B cell (primary cell): Measurements from ENCODE around the gene FBH1. TPM values are rescaled to one million over a fixed set of nuclear protein-coding genes. Genes with fewer than 3 reads are reported as not detected.

Source experiments
- ATAC-seq: fragments of 200-7000 bp; cut with Tn5 transposase; one replicate; pipeline ENCODE4 v1.10.0; 2021; ENCODE audit warnings: low read depth, mild to moderate bottlenecking, moderate number of reproducible peaks, moderate library complexity
- CTCF ChIA-PET: fragments of 350-600 bp; sonication (Branson Sonifier 250); formaldehyde crosslinking; loops from one replicate; lab custom pipeline; 2021; ENCODE audit warnings: antibody characterized with exemption, inconsistent platforms; lab: Charles Lee
- POLR2A ChIA-PET: fragments of 350-600 bp; sonication (Branson Sonifier 250); formaldehyde crosslinking; loops from one replicate; lab custom pipeline; 2021; ENCODE audit warnings: antibody characterized with exemption; lab: Charles Lee
- DNase-seq: peaks from one replicate; pipeline ENCODE4 v3.0.0; 2013
- H2AFZ ChIP-seq: 2 replicates; pipeline ENCODE4 v1.6.1; 2012; ENCODE audit warnings: mild to moderate bottlenecking, low read depth, low read length; ENCODE audit not compliant: insufficient read depth, poor library complexity, severe bottlenecking
- H3K27ac ChIP-seq, 2 donors: 1 replicate in 1 of 2; 2 replicates in 1 of 2; pipeline ENCODE4 v1.5.1; 2012 to 2013; ENCODE audit warnings: low read length in 2 of 2, mild to moderate bottlenecking in 2 of 2, moderate library complexity in 1 of 2
- H3K27me3 ChIP-seq, 4 experiments: fragments of 200-600 bp in 1 of 4; sonication (generic) in 1 of 4; replicated peaks in 1 of 4; 1 replicate in 2 of 4; 2 replicates in 2 of 4; pipeline versions ENCODE4 v1.6.1 to v1.7.0; 2013 to 2016; ENCODE audit warnings: low read length in 3 of 4, mild to moderate bottlenecking in 2 of 4, mixed read lengths in 1 of 4, moderate library complexity in 1 of 4; ENCODE audit not compliant: insufficient read depth in 4 of 4, control insufficient read depth in 3 of 4; ENCODE audit errors: control extremely low read depth in 1 of 4
- H3K36me3 ChIP-seq, 2 experiments: replicated peaks in 1 of 2; 1 replicate in 1 of 2; 2 replicates in 1 of 2; pipeline versions ENCODE4 v1.6.1 to v1.7.1; 2013; ENCODE audit warnings: low read length in 1 of 2; ENCODE audit not compliant: insufficient read depth in 2 of 2, control insufficient read depth in 1 of 2; ENCODE audit errors: control extremely low read depth in 1 of 2, extremely low read depth in 1 of 2
- H3K4me1 ChIP-seq, 2 donors: fragments of 200-600 bp in 1 of 2; sonication (generic) in 1 of 2; 1 replicate in 1 of 2; 2 replicates in 1 of 2; pipeline versions ENCODE4 v1.5.1 to v1.6.1; 2013 to 2017; ENCODE audit warnings: low read length in 2 of 2; ENCODE audit not compliant: control insufficient read depth in 2 of 2, insufficient read depth in 2 of 2
- H3K4me2 ChIP-seq: replicated peaks from 2 replicates; pipeline ENCODE3; 2012; ENCODE audit warnings: mild to moderate bottlenecking, low read depth, low read length; ENCODE audit not compliant: poor library complexity, severe bottlenecking
- H3K4me3 ChIP-seq, 5 experiments: fragments of 200-600 bp in 1 of 5; sonication (generic) in 1 of 5; 1 replicate in 3 of 5; 2 replicates in 2 of 5; pipeline versions ENCODE4 v1.5.1 to v1.7.0; 2011 to 2016; ENCODE audit warnings: low read length in 4 of 5, mild to moderate bottlenecking in 4 of 5, low read depth in 2 of 5, control low read depth in 1 of 5, moderate library complexity in 1 of 5; ENCODE audit not compliant: insufficient read depth in 1 of 5; ENCODE audit errors: control extremely low read depth in 1 of 5, extremely low read depth in 1 of 5
- H3K79me2 ChIP-seq: fragments of 200-600 bp; sonication (generic); one replicate; pipeline ENCODE4 v1.6.0; 2016; ENCODE audit warnings: low read length; ENCODE audit not compliant: control insufficient read depth, insufficient read depth
- H3K9ac ChIP-seq: fragments of 200-600 bp; sonication (generic); 2 replicates; pipeline ENCODE4 v1.6.1; 2017; ENCODE audit warnings: mild to moderate bottlenecking, low read length, moderate library complexity
- H3K9me3 ChIP-seq, 3 donors: one replicate each; pipeline versions ENCODE4 v1.6.1 to v1.7.1; 2013; ENCODE audit warnings: low read length in 2 of 3; ENCODE audit not compliant: control insufficient read depth in 2 of 3, insufficient read depth in 1 of 3; ENCODE audit errors: control extremely low read depth in 1 of 3
- H4K20me1 ChIP-seq: 2 replicates; pipeline ENCODE4 v1.6.0; 2012; ENCODE audit warnings: mild to moderate bottlenecking, low read length; ENCODE audit not compliant: insufficient read depth, control insufficient read depth, poor library complexity, severe bottlenecking
- H3K27ac Mint-ChIP-seq: one replicate; pipeline ENCODE4 v1.8.0; 2021; ENCODE audit warnings: mixed read lengths
- H3K27me3 Mint-ChIP-seq: one replicate; pipeline ENCODE4 v1.8.0; 2021; ENCODE audit warnings: mixed read lengths
- H3K4me1 Mint-ChIP-seq: one replicate; pipeline ENCODE4 v1.8.0; 2021; ENCODE audit warnings: mixed read lengths
- H3K4me3 Mint-ChIP-seq: one replicate; pipeline ENCODE4 v1.8.0; 2021; ENCODE audit warnings: mixed read lengths
- H3K9me3 Mint-ChIP-seq: one replicate; pipeline ENCODE4 v1.8.0; 2022; ENCODE audit warnings: mixed read lengths; ENCODE audit not compliant: insufficient read depth
- EZH2 ChIP-seq: IDR thresholded peaks from 2 replicates; pipeline ENCODE4 v1.6.1; 2012; ENCODE audit warnings: borderline replicate concordance, low read depth, mild to moderate bottlenecking, moderate library complexity, low read length; ENCODE audit not compliant: insufficient read depth, poor library complexity, severe bottlenecking
- WGBS: methylation state at CpG from one replicate; pipeline ENCODE4 v1.1.5; 2013; ENCODE audit warnings: missing lambda C conversion rate; ENCODE audit not compliant: insufficient coverage; 5-methylcytosine and 5-hydroxymethylcytosine counted together
- intact Hi-C: fragments of 100-400 bp; cut with micrococcal nuclease; formaldehyde crosslinking; loops from one replicate; pipeline ENCODE4 v1.10.0; 2022
- polyA plus RNA-seq: library from polyadenylated mRNA; depleted of rRNA; stranded (reverse); fragments of >200 nt; gene quantifications from 2 replicates; pipeline ENCODE4 v1.2.3, GENCODE V29; 2012
- total RNA-seq, 2 donors: library from RNA; stranded (reverse); fragments of 120-200 nt in 1 of 2; gene quantifications; 1 replicate in 1 of 2; 2 replicates in 1 of 2; pipeline versions ENCODE4 v1.2.3 to v1.2.4, GENCODE V29; 2013 to 2022
- TF ChIP-seq, protein P1 (sequence below): fragments of 200-600 bp; IDR thresholded peaks from one replicate; pipeline ENCODE4 v1.8.0; 2022; ENCODE audit warnings: antibody characterized with exemption, mild to moderate bottlenecking

Gene FBH1
- total and polyA plus RNA-seq, 2 donors (not counting 1 experiment from before 2014, with no cell fraction given): 86.4 to 129 TPM

DNA sequence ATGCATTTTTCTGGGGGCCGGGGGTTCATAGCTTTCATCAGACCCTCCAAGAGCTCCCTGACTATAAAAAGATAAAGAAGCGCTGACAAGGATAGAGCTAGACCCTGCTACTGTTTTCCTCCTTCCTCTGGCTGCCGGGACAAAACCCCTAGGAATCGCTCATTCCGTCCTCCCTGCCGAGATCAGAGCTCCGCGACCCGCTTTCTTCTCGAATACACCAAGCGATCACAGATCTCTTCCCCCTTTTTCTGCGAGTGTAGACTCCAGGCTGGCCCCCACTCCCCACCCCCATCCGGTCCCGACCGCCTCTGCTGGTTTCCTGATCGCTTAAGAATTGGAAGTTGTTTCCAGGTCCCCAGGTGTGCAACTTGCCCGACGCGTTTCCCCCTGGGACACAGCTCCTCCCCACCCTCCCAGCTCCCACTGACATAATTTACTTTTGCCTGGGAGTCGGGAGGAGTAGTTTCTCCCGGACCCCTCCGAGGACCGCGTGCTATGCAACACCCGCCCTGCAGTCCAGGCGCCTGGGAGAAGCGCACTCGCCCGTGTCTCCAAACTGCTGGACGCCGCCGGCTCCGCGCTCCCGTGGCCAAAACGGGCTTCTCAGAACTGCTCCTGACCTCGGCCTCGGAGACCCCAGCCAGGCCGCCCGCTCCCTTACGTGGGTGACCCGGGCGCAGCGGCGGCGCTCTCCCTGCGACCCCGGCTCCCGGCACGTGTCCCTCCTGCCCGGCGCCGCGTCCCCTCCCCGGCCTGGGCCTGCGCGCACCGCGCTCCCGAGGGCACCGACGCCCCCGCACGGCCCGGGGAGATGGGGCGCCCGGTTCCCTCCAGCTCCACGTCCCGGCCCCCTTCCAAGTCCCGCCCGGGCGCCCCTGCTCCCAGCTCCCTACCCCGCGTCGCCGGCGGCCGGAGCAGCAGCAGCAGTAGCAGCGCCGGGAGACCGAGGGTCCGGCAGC lies 86.7 kb downstream of the FBH1 start:
- Mint-ChIP-seq H3K4me1 (peaks cover 34% of the 10 kb centered on the region), H3K9me3 (no peaks in the 10 kb centered on the region), H3K4me3 (peak overlapping the region; percentile 90), H3K27me3 (no peaks in the 10 kb centered on the region), H3K27ac (peak overlapping the region; percentile 95)
- H4K20me1 ChIP-seq: no peaks in the 10 kb centered on the region
- intact Hi-C loops: loop anchor here (1.0 to 10.0 kb wide), 7 partner anchors 38 to 1498 kb away; partner anchors contain the start of genes FBH1, GDI2 and TASOR2
- ATAC-seq: peak; percentile 11
- ChIA-PET POLR2A (interaction anchor here (1.0 to 1.4 kb wide), 3 partner anchors 74 to 109 kb away, joined by 3 to 5 read pairs (median 3); partner anchors contain the start of genes ANKRD16 and FBH1), CTCF (interaction anchor here (0.6 to 3.0 kb wide), 8 partner anchors 22 to 110 kb away, joined by 3 to 16 read pairs (median 4); partner anchors contain the start of genes ANKRD16 and FBH1)
- H3K36me3 ChIP-seq: no peaks in the 10 kb centered on the region
- under 1% methylated on average over 78 of the region's 82 CpGs for WGBS
- H3K27me3 ChIP-seq: peaks cover 0 to 3% (median 0%) of the 10 kb centered on the region in 4 experiments
- H3K4me2 ChIP-seq: peak overlapping the region; percentile 95
- H3K9me3 ChIP-seq: no peaks in the 10 kb centered on the region
- peaks cover 23% of the 10 kb centered on the region for H3K79me2 ChIP-seq
- peak overlapping the region; percentile 96 for H2AFZ ChIP-seq
- TF ChIP-seq EZH2: no peak
- TF ChIP-seq, protein P1, sequence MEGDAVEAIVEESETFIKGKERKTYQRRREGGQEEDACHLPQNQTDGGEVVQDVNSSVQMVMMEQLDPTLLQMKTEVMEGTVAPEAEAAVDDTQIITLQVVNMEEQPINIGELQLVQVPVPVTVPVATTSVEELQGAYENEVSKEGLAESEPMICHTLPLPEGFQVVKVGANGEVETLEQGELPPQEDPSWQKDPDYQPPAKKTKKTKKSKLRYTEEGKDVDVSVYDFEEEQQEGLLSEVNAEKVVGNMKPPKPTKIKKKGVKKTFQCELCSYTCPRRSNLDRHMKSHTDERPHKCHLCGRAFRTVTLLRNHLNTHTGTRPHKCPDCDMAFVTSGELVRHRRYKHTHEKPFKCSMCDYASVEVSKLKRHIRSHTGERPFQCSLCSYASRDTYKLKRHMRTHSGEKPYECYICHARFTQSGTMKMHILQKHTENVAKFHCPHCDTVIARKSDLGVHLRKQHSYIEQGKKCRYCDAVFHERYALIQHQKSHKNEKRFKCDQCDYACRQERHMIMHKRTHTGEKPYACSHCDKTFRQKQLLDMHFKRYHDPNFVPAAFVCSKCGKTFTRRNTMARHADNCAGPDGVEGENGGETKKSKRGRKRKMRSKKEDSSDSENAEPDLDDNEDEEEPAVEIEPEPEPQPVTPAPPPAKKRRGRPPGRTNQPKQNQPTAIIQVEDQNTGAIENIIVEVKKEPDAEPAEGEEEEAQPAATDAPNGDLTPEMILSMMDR: no peak
- peak overlapping the region; percentile 74 to 96 (median 93) for H3K4me3 ChIP-seq
- peak; percentile 53 for DNase-seq
- H3K9ac ChIP-seq: peak overlapping the region; percentile 94
- peaks cover 8 to 30% of the 10 kb centered on the region in 2 donors for H3K4me1 ChIP-seq
- peak overlapping the region; percentile 55 to 75 for H3K27ac ChIP-seq
